ENCODE results near the gene BFSP1.
A peak's percentile ranks its signal among the peaks of the same experiment; 100 is the strongest.

Gene BFSP1

DNA sequence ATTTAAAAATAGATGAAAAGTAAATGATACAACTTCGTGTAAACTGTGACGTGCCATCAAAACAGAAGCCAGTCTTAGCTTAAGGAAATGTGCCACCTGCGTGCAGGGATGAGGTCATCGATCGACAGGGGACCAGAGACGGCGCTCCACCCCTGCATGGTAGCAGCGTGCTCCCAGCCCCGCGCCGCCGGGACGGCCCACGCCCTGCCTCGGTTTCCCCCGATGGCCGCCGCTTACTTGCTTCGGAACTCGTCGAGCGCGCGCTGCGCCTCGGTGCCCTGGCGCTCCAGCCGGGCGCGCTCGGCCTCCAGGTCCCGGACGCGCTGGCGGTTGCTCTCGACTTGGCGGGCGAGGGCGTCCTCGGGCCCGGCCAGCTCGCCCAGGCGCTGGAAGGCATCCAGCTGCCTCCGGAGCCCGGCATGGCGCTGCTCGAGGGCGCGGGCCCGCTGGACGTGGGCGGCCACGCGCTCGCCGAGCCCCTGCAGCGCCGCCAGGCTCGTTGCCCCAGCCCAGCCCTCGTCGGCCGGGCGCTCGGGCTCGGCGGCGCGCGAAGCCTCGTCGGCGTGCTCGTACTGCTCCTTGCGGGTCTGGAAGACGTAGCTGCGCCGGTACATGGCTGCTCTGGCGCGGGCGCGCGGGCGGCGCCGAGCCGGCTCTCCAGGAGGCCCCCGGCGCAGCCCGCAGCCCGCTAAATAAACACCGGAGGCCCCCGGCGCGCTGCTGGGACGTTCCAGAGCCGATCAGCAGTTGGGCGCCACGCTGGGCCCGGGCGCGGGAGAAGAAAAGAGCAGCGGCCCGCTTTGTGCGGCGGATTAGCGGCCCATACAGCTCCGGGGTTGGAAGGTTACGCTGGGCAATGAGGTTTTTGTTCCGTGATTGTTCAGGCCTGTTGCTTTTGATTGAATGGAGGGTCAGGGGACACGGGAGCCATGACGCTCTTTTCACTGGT, at the start of gene BFSP1:
Gene BFSP1, minus strand, starts transcription at position 664 of the 949 bp plus-strand sequence. Its CDS starts 50 bp downstream, at position 614.
- DNase-seq (ENCODE audit: low spot score) = no peak

DNA sequence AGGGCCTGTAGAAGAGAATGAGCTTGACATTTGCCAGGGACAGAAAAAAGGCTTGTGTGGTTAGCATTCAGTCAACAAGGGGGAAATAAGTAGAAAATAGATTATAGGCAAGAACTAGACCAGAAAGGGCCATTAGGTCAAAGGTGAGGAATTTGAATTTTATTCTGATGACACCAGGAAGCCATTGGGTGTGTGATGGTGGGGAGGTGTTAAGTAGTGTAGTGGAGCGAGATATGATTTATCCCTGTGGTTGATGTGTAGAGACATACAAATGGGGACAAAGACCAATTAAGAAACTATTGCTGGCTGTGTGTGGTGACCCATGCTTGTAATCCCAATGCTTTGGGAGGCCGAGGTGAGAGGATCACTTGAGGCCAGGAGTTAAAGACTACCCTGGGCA, 49.7 kb upstream of the BFSP1 start:
- no peak for DNase-seq (ENCODE audit: low spot score)

DNA sequence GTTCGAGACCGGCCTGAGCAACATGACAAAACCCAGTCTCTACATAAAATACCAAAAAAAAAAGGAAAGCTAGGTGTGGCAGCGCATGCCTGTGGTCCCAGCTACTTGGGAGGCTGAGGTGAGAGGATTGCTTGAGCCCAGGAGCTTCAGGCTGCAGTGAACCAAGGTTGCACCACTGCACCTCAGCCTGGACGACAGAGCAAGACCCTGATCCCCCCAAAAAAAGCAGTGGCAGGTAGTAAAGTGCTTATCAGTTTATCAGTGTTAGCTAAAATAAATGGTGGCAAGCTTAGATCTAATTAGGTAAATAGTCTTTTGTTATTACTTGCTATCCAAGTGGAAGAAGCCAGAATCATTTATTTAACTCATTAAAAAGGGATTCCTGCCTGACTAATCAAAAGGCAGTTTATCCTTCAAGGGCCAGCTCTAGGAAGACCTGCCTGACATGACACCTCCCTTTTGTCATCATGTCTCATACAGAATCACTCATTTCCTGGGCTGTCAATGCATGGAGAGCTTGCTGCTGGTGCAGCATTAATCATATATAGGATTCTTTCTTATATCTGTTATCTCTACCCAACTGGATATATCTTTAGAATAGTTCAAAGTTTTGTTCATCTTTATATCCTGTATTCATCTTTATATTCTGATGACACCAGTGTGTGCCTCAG, 48.3 kb upstream of the BFSP1 start:
- DNase-seq (ENCODE audit: low spot score) = no peak

DNA sequence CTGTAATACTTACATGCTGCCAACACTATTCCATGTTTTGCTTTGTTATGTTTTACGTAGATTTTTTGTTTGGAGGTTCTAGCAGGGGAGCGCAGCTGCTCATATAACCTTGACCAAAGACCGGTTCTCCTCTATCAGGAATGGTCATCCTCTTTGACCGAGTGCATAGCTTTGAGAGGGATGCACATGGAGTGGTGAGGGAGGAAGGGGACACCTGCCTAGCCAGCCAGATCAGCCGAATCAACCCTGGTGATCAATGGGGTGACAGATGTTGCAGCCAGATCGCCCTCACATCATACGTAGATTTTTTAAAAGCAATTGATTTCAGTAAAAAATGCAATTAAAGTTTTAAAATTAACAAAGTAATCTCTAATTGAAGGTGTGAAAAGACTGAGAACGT, 45.0 kb upstream of the BFSP1 start:
- DNase-seq (ENCODE audit: low spot score) = no peak

DNA sequence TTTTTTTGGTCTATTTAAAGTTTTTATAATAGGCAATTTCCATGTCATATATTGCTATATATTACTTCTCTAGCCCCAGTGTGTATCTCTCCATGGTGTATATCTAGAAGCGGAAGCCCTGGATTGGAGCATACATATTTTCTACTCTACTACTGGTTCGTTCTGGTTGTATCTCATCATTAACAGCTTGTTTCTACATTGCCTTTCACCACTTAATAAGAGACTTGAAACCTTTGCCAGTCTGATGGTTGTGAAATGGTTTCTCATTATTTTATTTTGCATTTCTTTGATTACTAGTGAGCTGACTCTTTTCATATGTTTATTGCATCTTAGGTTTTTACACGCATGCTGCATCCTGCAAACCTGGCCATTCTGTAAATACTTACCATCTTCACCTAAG, 42.3 kb upstream of the BFSP1 start:
- DNase-seq (ENCODE audit: low spot score) = no peak

DNA sequence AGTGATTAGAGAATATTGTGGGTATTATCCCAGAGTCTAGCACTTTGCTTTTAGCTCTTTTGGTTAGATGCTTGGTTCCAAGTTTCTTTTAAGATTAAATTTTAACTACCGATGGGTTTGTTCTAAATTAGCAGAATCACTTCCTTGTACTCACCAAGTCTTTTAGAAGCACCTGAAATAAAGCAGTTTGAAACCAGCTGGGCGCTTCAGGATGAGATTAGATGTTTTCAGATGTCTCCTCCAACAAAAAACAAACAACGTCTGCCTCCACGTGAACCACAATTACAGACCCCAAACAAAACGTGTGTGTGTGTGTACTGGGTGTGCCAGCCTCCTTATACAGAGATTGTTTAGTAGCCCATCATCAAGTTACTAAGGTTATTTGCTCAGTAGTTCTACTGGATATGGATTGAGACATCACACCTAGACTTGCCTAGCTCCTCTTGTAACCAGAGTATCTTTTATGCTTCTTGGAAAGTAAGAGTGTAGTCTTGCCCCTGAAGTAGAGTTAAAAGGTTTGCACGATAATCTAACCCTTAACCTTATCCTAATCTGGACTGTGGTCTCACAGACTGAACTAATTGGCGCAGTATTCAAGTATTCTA, 41.0 kb upstream of the BFSP1 start:
- DNase-seq (ENCODE audit: low spot score) = no peak

DNA sequence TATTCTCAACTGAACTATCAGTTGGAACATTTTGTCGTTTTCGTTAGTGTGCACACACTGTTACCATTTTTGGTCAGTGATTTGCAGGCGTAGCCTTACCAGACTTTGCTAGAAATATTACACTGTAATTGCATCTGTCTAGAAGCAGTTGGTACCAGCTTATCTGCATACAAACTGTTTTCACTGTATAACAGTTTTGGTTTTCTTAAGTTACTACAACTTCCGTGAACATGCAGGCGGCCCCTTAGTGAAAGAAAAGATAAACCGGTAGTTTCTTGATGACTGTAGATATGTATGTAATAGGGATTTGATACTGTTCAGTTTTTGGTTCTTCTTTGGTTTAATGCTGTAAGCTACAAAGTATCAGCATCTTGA, 40.0 kb upstream of the BFSP1 start:
- DNase-seq (ENCODE audit: low spot score) = no peak

DNA sequence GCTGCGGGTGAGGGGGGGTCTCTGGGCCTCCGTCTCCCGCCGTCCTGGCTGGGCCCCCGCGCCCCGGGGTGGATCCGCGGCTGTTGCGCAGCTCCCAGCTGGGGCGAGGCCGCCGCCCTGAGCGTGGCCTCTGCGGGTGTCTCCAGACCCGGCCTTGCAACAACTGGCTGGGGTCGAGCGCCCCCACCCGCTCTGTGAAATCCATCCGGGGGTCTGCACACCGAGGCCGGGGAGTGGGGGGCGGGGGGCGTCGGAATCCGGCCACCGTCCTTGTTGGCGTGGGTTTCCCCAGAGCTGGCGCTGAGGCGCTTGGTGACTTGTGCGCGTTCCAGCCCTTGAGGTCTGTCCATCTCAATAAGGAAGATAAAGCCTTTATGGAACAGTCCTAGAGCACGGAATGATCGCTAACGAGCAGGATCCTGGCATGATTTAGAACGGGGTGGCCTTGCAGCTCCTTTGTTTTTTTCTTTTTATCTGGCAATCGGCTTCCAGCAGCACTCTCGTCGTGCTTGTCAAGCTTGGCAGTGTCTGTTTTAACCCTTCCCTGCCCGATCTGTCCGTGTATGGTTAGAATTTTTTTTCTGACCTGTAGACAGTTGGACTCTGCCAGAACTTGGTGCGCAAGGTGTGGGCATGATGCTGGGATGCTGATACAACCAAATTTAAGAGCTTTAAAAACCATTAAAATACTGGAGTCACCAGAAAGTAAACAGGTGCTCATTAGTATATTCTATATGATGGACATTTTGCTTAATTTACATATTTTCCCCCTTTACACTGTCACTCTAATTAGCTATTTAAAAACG, 39.4 kb upstream of the BFSP1 start:
- DNase-seq (ENCODE audit: low spot score) = peak; percentile 60

DNA sequence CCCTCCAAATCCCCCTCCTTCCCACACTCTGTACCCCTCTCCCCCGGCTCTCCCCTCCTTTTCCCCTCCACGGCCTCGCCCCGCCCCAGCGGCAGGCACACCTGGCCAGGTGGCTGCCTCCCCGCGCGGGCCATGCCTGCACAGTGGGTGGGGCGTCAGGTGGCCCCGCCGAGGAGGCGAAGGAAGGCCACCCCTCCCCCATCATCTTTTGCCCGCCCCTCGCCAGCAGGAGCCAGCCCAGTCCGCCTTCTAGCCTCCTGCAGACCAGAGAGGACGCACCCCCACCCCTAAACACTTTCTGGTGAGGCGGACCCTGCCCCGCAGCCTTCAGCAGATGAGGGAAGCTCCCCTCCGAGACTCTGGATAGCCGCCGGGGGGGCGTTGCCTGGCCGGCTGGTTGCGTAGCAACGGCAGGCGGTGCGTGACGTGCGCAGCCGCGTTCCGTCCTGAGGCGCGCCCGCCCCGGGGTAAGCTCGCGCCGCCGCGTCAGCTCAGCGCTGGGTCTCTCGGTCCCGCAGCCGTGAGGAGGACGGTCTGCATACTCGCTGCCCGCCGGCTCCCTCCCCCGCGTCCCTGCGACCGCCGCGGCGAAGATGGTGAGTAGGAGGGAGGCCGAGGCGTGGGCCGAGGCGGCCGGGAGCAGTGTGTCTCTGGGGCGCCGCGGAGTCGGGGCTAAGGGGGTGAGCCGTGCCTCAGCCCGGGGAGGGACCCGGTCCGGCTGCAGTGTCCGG, 38.6 kb upstream of the BFSP1 start, which contains the start of gene DSTN:
Gene DSTN, plus strand, starts transcription at position 460 of the 731 bp plus-strand sequence. Its CDS starts 134 bp downstream, at position 594.
- DNase-seq (ENCODE audit: low spot score) = peak; percentile 97

DNA sequence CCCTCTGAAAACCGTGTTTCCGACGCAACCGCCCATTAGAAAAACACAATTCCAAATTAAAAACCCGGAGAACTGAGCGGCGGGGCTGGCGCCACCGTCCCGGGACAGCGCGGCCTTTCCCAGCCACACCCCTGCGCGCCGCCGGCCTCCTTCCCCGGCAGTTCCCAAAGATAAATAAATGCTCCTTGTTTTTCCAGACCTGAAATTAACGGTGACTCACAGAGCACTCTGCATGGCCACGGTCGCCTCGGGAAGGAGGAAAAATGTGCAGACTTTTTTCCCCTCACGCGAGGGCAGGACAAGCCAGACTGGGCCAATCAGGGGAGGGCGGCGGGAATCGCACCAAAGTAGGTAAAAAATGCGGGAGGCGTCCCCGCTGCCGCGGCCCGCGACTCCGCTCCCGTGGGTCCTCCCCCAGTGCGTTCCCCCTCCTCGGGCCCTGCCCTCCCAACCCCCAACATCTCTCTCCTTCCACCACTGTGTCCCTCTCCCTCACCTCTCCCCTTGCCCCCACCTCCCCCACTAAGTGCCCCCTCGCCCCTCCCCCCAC, 37.9 kb upstream of the BFSP1 start:
- DNase-seq (ENCODE audit: low spot score) = peak; percentile 93

DNA sequence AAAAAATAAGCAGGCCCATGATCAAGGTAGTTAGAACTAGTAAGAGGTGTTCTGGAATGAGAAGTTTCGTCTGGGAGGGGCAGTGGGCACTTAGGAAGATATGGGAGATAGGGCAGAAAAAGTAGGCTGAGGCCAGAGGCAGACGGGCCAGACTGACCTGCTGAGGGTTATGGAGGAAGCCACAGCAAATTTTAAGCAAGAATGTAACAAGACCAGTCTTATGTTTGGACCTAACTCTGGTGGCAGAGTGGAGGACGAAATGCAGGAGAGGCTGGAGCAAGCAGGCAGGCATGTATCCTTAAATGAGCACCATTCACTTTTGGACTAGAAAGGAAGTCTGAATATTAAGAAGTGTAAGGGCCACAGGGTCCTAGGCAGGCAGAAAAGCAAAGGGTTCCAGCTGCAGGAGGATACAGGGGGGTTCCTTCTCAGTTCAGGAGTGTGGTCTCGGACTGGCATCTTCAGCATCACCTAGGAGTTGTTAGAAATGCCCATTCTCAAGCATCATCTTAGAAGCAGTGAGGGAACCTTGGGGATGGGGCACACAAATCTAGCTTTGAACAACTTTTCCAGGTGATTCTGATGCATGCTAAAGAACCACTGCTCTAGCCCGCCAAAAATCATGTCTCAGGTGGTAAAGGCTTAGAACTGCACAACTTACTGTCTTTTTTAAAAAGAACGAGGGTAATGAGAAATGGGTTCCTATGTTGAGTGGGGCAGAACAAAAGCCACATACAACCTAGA, 37.0 kb upstream of the BFSP1 start:
- DNase-seq (ENCODE audit: low spot score) = no peak

DNA sequence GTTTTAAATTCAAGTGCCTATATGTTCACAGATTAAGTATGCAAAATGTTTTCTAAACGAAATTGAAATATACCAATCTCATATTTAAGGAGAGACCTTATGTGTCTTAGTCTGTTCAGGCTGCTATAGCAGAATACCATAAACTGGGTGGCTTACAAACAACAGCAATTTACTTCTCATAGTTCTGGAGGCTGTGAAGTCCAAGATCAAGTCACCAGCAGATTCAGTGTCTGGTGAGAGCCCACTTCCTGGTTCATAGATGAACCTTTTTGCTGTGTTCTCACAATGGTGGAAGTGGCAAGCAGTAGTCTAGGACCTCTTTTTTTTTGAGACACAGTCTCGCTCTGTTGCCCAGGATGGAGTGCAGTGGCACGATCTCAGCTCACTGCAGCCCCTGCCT, 35.2 kb upstream of the BFSP1 start:
- no peak for DNase-seq (ENCODE audit: low spot score)

DNA sequence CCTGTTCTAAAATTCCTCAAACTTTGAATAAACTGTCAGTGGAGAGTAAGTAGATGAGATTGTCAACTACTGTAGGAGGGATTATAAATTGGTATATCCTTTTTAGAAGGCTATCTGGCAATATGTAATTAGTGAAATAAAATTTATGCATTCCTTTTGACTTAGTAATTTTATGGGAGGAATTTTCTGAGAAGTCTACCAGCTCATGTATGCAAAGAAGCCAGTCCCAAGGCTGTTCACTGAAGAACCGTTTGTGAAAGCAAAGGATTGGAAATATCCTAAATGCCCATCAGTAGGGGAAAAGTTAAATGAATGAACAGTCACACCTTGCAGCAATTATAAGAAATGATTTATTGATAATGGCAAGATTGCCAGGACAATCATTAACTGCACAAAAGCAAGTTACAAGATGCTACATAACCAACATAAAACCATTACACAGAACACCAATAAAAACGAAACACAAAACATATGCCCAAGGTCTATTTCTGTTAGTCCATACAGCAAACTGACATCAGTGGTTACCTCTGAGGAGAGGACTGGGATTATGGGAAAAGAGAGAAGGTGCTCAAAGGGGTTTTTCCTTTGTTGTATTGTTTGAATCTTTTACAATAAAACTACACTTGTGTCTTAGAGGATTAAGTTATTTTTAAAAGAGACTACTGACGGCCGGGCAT, 34.1 kb upstream of the BFSP1 start:
- no peak for DNase-seq (ENCODE audit: low spot score)

DNA sequence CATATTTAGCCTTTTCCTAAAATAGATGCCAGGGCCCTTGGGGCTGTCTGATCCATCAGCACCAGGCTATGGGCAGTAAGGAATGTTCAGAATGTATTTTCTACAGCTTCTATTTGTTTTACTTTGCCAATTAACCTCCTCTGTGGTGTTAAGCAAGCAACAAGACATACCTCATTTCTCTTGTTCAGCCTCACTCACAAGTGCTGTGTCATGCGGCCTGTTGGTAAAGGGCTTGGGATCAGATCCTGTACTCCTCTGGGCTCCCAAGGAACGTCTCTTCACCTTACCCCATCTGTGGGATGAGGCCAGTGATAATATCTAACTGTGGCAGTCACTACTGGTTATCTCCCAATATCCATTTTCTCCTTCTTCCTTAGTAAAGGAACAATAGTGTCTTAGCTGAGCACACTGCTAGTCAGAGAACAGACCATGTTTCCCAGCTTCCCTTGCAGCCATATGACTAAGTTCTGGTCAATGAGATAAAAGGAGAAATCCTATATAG, 31.7 kb upstream of the BFSP1 start:
- DNase-seq (ENCODE audit: low spot score) = no peak

DNA sequence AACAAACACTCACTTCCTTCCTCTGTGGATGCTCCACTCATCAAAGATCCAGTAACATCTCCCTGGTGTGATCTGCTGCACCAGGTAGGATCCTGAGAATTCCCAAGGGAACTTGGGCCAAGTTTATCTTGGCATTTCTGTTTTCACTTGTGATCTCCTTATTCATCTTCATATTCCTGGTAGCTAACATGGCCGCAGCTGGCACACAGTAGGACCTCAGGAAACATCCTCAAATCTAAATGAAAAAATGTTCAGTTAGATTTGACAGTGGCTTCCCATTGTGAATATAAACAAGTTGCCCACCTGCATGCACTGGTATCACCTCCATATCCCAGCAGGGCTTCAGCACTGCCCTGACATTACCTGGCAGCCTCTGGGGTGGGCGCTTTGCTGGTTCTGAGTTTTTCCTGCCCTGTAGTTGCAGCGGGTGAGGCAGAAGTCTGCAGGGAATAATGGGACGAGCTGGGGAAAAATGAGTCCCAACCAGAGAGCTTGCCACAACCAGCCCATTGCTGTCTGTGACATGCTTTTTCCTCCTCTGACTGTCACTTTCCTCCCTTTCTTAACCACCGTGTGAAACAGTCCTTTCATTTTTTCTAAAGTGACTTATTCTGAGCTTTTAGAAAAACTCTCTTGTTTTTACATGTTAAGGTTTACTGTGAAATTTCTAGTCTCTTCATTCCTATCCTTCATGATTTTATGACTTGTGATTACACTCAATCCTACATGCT, 29.3 kb upstream of the BFSP1 start:
- no peak for DNase-seq (ENCODE audit: low spot score)

DNA sequence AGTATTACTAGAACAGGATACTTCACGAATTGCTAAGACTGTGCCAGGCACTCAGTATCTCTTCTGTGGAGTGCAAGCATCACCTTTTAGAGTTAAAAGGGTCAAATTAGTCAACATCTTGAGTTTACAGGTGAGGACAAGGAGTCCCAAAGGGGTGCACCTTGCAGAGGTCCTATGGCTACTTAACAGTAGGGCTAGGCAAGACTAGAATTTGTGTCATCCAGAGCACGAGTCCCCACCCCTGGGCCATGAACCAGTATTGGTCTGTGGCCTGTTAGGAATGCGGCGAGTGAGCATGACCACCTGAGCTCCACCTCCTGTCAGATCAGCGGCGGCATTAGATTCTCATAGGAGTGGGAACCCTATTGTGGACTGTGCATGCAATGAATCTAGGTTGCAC, 28.2 kb upstream of the BFSP1 start:
- DNase-seq (ENCODE audit: low spot score) = no peak

DNA sequence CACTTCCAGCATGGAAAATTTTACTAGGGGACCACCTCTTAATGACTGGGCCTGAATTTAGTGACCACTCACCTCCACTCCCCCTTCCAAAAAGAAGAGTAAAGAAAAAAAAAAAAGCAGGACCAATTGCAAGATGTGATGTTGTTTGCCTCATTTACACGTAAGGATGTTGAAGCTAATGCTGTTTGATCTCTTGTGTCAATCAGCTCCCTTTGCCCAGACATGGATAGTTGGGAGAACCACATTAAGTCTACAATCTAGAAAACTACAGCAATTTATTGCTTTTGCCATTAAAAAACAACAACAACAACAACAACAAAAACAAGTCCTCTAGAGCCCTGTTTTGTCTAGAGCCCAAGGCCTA, 27.7 kb upstream of the BFSP1 start:
- DNase-seq (ENCODE audit: low spot score) = no peak

DNA sequence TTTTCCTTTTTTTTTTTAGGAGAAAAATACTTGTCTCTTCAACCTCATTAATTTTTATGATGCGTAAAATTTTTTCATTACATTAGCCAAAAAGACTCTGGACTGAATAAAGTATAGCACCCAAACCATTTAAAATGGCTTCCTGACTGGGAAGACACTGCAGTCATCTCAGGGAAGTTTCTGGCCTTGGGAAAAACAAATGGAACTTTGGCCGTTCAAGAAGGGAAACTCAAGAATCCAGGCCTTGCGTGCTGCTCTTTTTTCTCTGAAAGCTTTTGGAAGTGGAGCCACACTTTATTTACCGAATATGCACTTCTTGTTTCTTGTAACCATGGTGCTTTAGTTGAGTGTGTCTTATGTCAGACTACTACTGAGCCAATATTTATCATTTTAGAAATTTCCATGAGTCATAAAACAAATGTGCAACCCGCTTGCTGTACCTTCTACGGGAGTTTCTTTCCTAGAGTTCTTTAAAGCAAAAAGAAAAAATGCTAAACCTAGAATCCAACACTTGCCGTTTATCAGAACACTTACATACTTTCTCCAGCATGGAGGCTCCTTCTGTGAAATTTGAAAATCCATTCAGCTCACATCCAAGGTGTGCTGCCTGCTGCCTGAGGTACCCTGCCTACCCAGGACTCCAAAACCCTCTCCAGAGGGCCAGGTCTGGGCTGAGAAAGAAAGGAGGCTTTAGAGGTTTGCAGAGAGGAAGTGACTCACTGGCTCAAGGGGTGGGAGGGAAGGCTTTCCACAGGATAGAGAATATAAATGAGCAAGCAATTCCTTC, 27.2 kb upstream of the BFSP1 start:
- DNase-seq (ENCODE audit: low spot score) = peak; percentile 94

Data from COLO829 (cell line).